Measurements from ENCODE around the gene DTNB.

GRCh38 chr2:25454824-25455611 is 218.4 kb downstream of the DTNB start:
- TF ChIP-seq TAF1 (IDR thresholded peaks at IDR 0.05; ENCODE audit: low read depth, low read length) (no peak), POLR2AphosphoS5 (IDR thresholded peaks at IDR 0.05; ENCODE audit: low read depth, low read length) (no peak), POLR2A (IDR thresholded peaks at IDR 0.05; ENCODE audit: low read depth, low read length) (no peak), PAX5 (IDR thresholded peaks at IDR 0.05; ENCODE audit: insufficient read depth, low read length, severe bottlenecking) (no peak), POU2F2 (IDR thresholded peaks at IDR 0.05; ENCODE audit: low read depth, low read length) (no peak)

Measured in GM12891 (cell line).